Activated naive CD8-positive, alpha-beta T cell treated with anti-CD3 and anti-CD28 coated beads for 36 hours (primary cell): ENCODE data around the gene HIF3A. TPM values are rescaled to one million over a fixed set of nuclear protein-coding genes. Genes with fewer than 3 reads are reported as not detected.

ENCODE experiments used
- DNase-seq: peaks from one replicate; pipeline ENCODE4 v3.0.0; 2021
- H3K27ac Mint-ChIP-seq: one replicate; pipeline ENCODE4 v1.8.0; 2022; ENCODE audit warnings: mild to moderate bottlenecking, moderate library complexity, mixed read lengths
- H3K27me3 Mint-ChIP-seq: one replicate; pipeline ENCODE4 v1.8.0; 2022; ENCODE audit warnings: mild to moderate bottlenecking, mixed read lengths
- H3K36me3 Mint-ChIP-seq: one replicate; pipeline ENCODE4 v1.8.0; 2021; ENCODE audit warnings: mild to moderate bottlenecking, mixed read lengths
- H3K4me1 Mint-ChIP-seq: one replicate; pipeline ENCODE4 v1.8.0; 2021; ENCODE audit warnings: mixed read lengths
- H3K4me3 Mint-ChIP-seq: one replicate; pipeline ENCODE4 v1.8.0; 2022; ENCODE audit warnings: mild to moderate bottlenecking, moderate library complexity, mixed read lengths
- H3K9me3 Mint-ChIP-seq: one replicate; pipeline ENCODE4 v1.8.0; 2022; ENCODE audit warnings: mixed read lengths
- total RNA-seq, 2 experiments: library from RNA; stranded (reverse); gene quantifications; one replicate each; pipeline ENCODE4 v1.2.3, GENCODE V29; 2021

Gene HIF3A
- total RNA-seq, 2 experiments from 2014 or later: not detected

GRCh38 chr19:46337487-46337886, 40.6 kb downstream of the HIF3A start:
- no peaks in the 10 kb centered on the region for H3K4me1 Mint-ChIP-seq
- DNase-seq: no peak
- H3K36me3 Mint-ChIP-seq: no peaks in the 10 kb centered on the region
- H3K27me3 Mint-ChIP-seq: peaks cover 4% of the 10 kb centered on the region
- no peak overlapping the region for H3K27ac Mint-ChIP-seq
- H3K4me3 Mint-ChIP-seq: no peak overlapping the region
- no peaks in the 10 kb centered on the region for H3K9me3 Mint-ChIP-seq

- Mint-ChIP-seq H3K4me1 (no peaks in the 10 kb centered on the region), H3K36me3 (no peaks in the 10 kb centered on the region), H3K4me3 (no peak overlapping the region)
Observed at GRCh38 chr19:46339446-46339845, 42.6 kb downstream of the HIF3A start.

GRCh38 chr19:46340051-46340659, 43.3 kb downstream of the HIF3A start:
- no peak for DNase-seq

More at GRCh38 chr19:46339446-46339845, 42.6 kb downstream of the HIF3A start:
- Mint-ChIP-seq H3K27me3 (peaks cover 10% of the 10 kb centered on the region), H3K9me3 (no peaks in the 10 kb centered on the region), H3K27ac (no peak overlapping the region)
- DNase-seq: no peak

GRCh38 chr19:46341937-46342336, 45.1 kb downstream of the HIF3A start:
- no peak for DNase-seq
- H3K4me3 Mint-ChIP-seq: no peak overlapping the region
- H3K27ac Mint-ChIP-seq: no peak overlapping the region
- no peaks in the 10 kb centered on the region for H3K36me3 Mint-ChIP-seq
- no peaks in the 10 kb centered on the region for H3K9me3 Mint-ChIP-seq
- H3K27me3 Mint-ChIP-seq: peaks cover 10% of the 10 kb centered on the region
- peaks cover 3% of the 10 kb centered on the region for H3K4me1 Mint-ChIP-seq

More at GRCh38 chr19:46340051-46340659, 43.3 kb downstream of the HIF3A start:
- Mint-ChIP-seq H3K27me3 (peaks cover 10% of the 10 kb centered on the region), H3K36me3 (no peaks in the 10 kb centered on the region), H3K4me1 (no peaks in the 10 kb centered on the region), H3K9me3 (no peaks in the 10 kb centered on the region), H3K27ac (no peak overlapping the region), H3K4me3 (no peak overlapping the region)

GRCh38 chr19:46344363-46344762, 47.5 kb downstream of the HIF3A start:
- DNase-seq: no peak
- H3K4me1 Mint-ChIP-seq: peaks cover 19% of the 10 kb centered on the region
- peaks cover 19% of the 10 kb centered on the region for H3K36me3 Mint-ChIP-seq
- peaks cover 10% of the 10 kb centered on the region for H3K27me3 Mint-ChIP-seq
- no peak overlapping the region for H3K4me3 Mint-ChIP-seq
- no peaks in the 10 kb centered on the region for H3K9me3 Mint-ChIP-seq
- H3K27ac Mint-ChIP-seq: no peak overlapping the region

GRCh38 chr19:46345157-46345556, 48.3 kb downstream of the HIF3A start:
- Mint-ChIP-seq H3K4me3 (no peak overlapping the region), H3K9me3 (no peaks in the 10 kb centered on the region), H3K4me1 (peaks cover 26% of the 10 kb centered on the region), H3K27ac (no peak overlapping the region), H3K36me3 (peaks cover 27% of the 10 kb centered on the region), H3K27me3 (peaks cover 9% of the 10 kb centered on the region)
- no peak for DNase-seq

- Mint-ChIP-seq H3K4me3 (peak within 1 kb of the TSS; percentile 94), H3K9me3 (no peaks in the 10 kb centered on the region), H3K27me3 (peaks cover 5% of the 10 kb centered on the region), H3K4me1 (peaks cover 37% of the 10 kb centered on the region), H3K36me3 (peaks cover 37% of the 10 kb centered on the region), H3K27ac (peak within 1 kb of the TSS; percentile 93)
- DNase-seq: peak; percentile 94
Observed at GRCh38 chr19:46346821-46347571, 50.2 kb downstream of the HIF3A start, which contains the start of gene PPP5C. PPP5C (plus strand) TSS chr19:46347087; CDS start chr19:46347097, 10 bp downstream.

- Mint-ChIP-seq H3K4me1 (peaks cover 38% of the 10 kb centered on the region), H3K4me3 (peak overlapping the region; percentile 94), H3K27ac (peak overlapping the region; percentile 93), H3K27me3 (peaks cover 5% of the 10 kb centered on the region), H3K9me3 (no peaks in the 10 kb centered on the region), H3K36me3 (peaks cover 39% of the 10 kb centered on the region)
- DNase-seq: no peak
Observed at GRCh38 chr19:46347572-46347883, 50.7 kb downstream of the HIF3A start.

- DNase-seq: no peak
- H3K27me3 Mint-ChIP-seq: peaks cover 5% of the 10 kb centered on the region
- peaks cover 38% of the 10 kb centered on the region for H3K4me1 Mint-ChIP-seq
- no peaks in the 10 kb centered on the region for H3K9me3 Mint-ChIP-seq
- H3K4me3 Mint-ChIP-seq: peak overlapping the region; percentile 94
- H3K27ac Mint-ChIP-seq: peak overlapping the region; percentile 93
- H3K36me3 Mint-ChIP-seq: peaks cover 39% of the 10 kb centered on the region
Observed at GRCh38 chr19:46347985-46348384, 51.1 kb downstream of the HIF3A start.

- no peak for DNase-seq
- Mint-ChIP-seq H3K36me3 (peaks cover 41% of the 10 kb centered on the region), H3K27me3 (no peaks in the 10 kb centered on the region), H3K4me1 (peaks cover 38% of the 10 kb centered on the region), H3K9me3 (no peaks in the 10 kb centered on the region), H3K27ac (peak overlapping the region; percentile 93), H3K4me3 (peak overlapping the region; percentile 94)
Observed at GRCh38 chr19:46349311-46349993, 52.6 kb downstream of the HIF3A start.

GRCh38 chr19:46350029-46350757, 53.4 kb downstream of the HIF3A start:
- Mint-ChIP-seq H3K4me3 (peak overlapping the region; percentile 94), H3K27ac (peak overlapping the region; percentile 93), H3K27me3 (no peaks in the 10 kb centered on the region), H3K9me3 (no peaks in the 10 kb centered on the region), H3K4me1 (peaks cover 42% of the 10 kb centered on the region), H3K36me3 (peaks cover 45% of the 10 kb centered on the region)
- no peak for DNase-seq

GRCh38 chr19:46350758-46351159, 53.9 kb downstream of the HIF3A start:
- Mint-ChIP-seq H3K27ac (peak overlapping the region; percentile 93), H3K4me1 (peaks cover 47% of the 10 kb centered on the region), H3K27me3 (no peaks in the 10 kb centered on the region), H3K36me3 (peaks cover 51% of the 10 kb centered on the region), H3K4me3 (peak overlapping the region; percentile 94), H3K9me3 (no peaks in the 10 kb centered on the region)
- peak; percentile 30 for DNase-seq

GRCh38 chr19:46351241-46352041, 54.6 kb downstream of the HIF3A start:
- peak overlapping the region; percentile 93 for H3K27ac Mint-ChIP-seq
- no peaks in the 10 kb centered on the region for H3K27me3 Mint-ChIP-seq
- no peaks in the 10 kb centered on the region for H3K9me3 Mint-ChIP-seq
- DNase-seq: no peak
- H3K4me3 Mint-ChIP-seq: peak overlapping the region; percentile 94
- H3K36me3 Mint-ChIP-seq: peaks cover 53% of the 10 kb centered on the region
- H3K4me1 Mint-ChIP-seq: peaks cover 49% of the 10 kb centered on the region
